Colonic mucosa (tissue), 4 donors: Measurements from ENCODE around the gene TRIM69. TPM values are rescaled to one million over a fixed set of nuclear protein-coding genes. Genes with fewer than 3 reads are reported as not detected.
"Not testable (repeated sequence)": the region's sequence is repeated elsewhere in the genome, so short reads cannot be mapped to it uniquely, and the experiment has no call there.

Experiments used
- DNase-seq: peaks from one replicate; pipeline ENCODE4 v3.0.0-alpha.2; 2020
- H3K27ac ChIP-seq: fragments of 200-600 bp; one replicate; pipeline ENCODE4 v1.8.0; 2021
- H3K27me3 ChIP-seq: fragments of 200-600 bp; one replicate; pipeline ENCODE4 v1.8.0; 2021
- H3K36me3 ChIP-seq: fragments of 200-600 bp; one replicate; pipeline ENCODE4 v1.8.0; 2021
- H3K4me1 ChIP-seq: fragments of 200-600 bp; one replicate; pipeline ENCODE4 v1.8.0; 2021; ENCODE audit warnings: mild to moderate bottlenecking
- H3K4me3 ChIP-seq: fragments of 200-600 bp; one replicate; pipeline ENCODE4 v1.8.0; 2021
- H3K9ac ChIP-seq, 2 donors: one replicate each; pipeline ENCODE4 v1.7.0; 2013; ENCODE audit warnings: control low read depth in 2 of 2, low read depth in 2 of 2, low read length in 2 of 2
- H3K9me3 ChIP-seq: fragments of 200-600 bp; one replicate; pipeline ENCODE4 v1.8.0; 2021
- CTCF ChIP-seq: fragments of 200-600 bp; IDR thresholded peaks from one replicate; pipeline ENCODE4 v1.8.0; 2022; ENCODE audit warnings: antibody characterized with exemption, mild to moderate bottlenecking
- intact Hi-C: fragments of 100-400 bp; cut with DNase I; formaldehyde crosslinking; loops from one replicate; pipeline ENCODE4 v1.14.1; 2022
- total RNA-seq, 2 donors: library from RNA; stranded (reverse); fragmentation: NEBNext Ultra II Directional in 1 of 2; extraction: Animal tissue kit (Norgen Biotek cat#: 25700) in 1 of 2; gene quantifications; one replicate each; pipeline ENCODE4 v1.2.1, GENCODE V29; 2021
- donor health status: healthy.
- donor health status: DM: no; HTN: no; CAD: no.
- donor health status: DM: no; HTN: no; CAD: no.

TRIM69 gene
- total RNA-seq, 2 donors from 2014 or later, result 17.1 to 23.3 TPM

GRCh38 chr15:44722011-44722410 is 14.3 kb upstream of the TRIM69 start:
- Histone ChIP-seq H3K9ac (no peak overlapping the region), H3K4me3 (no peak overlapping the region), H3K9me3 (no peaks in the 10 kb centered on the region), H3K4me1 (peaks cover 2% of the 10 kb centered on the region), H3K36me3 (peaks cover 16% of the 10 kb centered on the region), H3K27ac (no peak overlapping the region), H3K27me3 (no peaks in the 10 kb centered on the region)
- TF ChIP-seq CTCF, result no peak
- intact Hi-C loops, result no loop called here
- no peak for DNase-seq

GRCh38 chr15:44726136-44726535 is 10.2 kb upstream of the TRIM69 start:
- H3K27me3 ChIP-seq, result no peaks in the 10 kb centered on the region
- peaks cover 20% of the 10 kb centered on the region for H3K4me1 ChIP-seq
- no peak overlapping the region for H3K4me3 ChIP-seq
- no peaks in the 10 kb centered on the region for H3K36me3 ChIP-seq
- no peak for DNase-seq
- intact Hi-C loops, result no loop called here
- H3K9me3 ChIP-seq, result no peaks in the 10 kb centered on the region
- TF ChIP-seq CTCF, result no peak
- H3K27ac ChIP-seq, result peak overlapping the region; percentile 95
- peak overlapping the region in 1 of 2 donors; percentile 69 for H3K9ac ChIP-seq

- Histone ChIP-seq H3K27ac (peak overlapping the region; percentile 95), H3K4me3 (no peak overlapping the region), H3K4me1 (peaks cover 20% of the 10 kb centered on the region), H3K9ac (peak overlapping the region in 1 of 2 donors; percentile 69), H3K36me3 (no peaks in the 10 kb centered on the region), H3K27me3 (no peaks in the 10 kb centered on the region), H3K9me3 (no peaks in the 10 kb centered on the region)
- peak; percentile 78 for DNase-seq
- intact Hi-C loops, result no loop called here
- no peak for TF ChIP-seq CTCF
These were observed 9.5 kb upstream of the TRIM69 start for GRCh38 chr15:44726568-44727484.

GRCh38 chr15:44727485-44728231 is 8.7 kb upstream of the TRIM69 start:
- no peak for DNase-seq
- Histone ChIP-seq H3K9me3 (no peaks in the 10 kb centered on the region), H3K27ac (peak overlapping the region; percentile 95), H3K36me3 (no peaks in the 10 kb centered on the region), H3K4me1 (peaks cover 20% of the 10 kb centered on the region), H3K9ac (peak overlapping the region in 1 of 2 donors; percentile 42), H3K4me3 (no peak overlapping the region), H3K27me3 (no peaks in the 10 kb centered on the region)
- no peak for TF ChIP-seq CTCF
- intact Hi-C loops, result loop anchor here (1.0 kb wide), 1 partner anchor 15 kb away; no protein-coding TSS in a partner anchor

- not testable (repeated sequence) for H3K4me3 ChIP-seq, H3K9me3 ChIP-seq, DNase-seq, H3K36me3 ChIP-seq, H3K27me3 ChIP-seq
- peak overlapping the region; percentile 95 for H3K27ac ChIP-seq
- intact Hi-C loops, result loop anchor here (1.0 kb wide), 1 partner anchor 16 kb away; no protein-coding TSS in a partner anchor
- peak overlapping the region in 1 of 2 donors; percentile 98 for H3K9ac ChIP-seq
- H3K4me1 ChIP-seq, result peaks cover 20% of the 10 kb centered on the region
These were observed 8.1 kb upstream of the TRIM69 start for GRCh38 chr15:44728232-44728575.
